Measurements from ENCODE around the gene PDE4D. TPM values are rescaled to one million over a fixed set of nuclear protein-coding genes. Genes with fewer than 3 reads are reported as not detected.

The PDE4D gene
- total RNA-seq, 2 experiments from 2014 or later, result 68.5 to 69.8 TPM

- no peak for DNase-seq
- Mint-ChIP-seq H3K27me3 (peaks cover 2% of the 10 kb centered on the region), H3K9me3 (ENCODE audit: low read depth) (no peaks in the 10 kb centered on the region), H3K36me3 (ENCODE audit: low read depth) (no peaks in the 10 kb centered on the region), H3K4me1 (peaks cover 3% of the 10 kb centered on the region), H3K27ac (no peak overlapping the region), H3K4me3 (no peak overlapping the region)
- ChIA-PET CTCF (interaction anchor here (0.7 to 1.6 kb wide), 3 partner anchors 20 to 378 kb away, joined by 3 to 5 read pairs (median 3); no protein-coding TSS in a partner anchor), POLR2A (no interaction called here)
- intact Hi-C loops (cut with DNase I, micrococcal nuclease), result no loop called here
- ATAC-seq, result no peak
Measured at GRCh38 chr5:59055745-59056448, 837.6 kb downstream of the PDE4D start.

DNA sequence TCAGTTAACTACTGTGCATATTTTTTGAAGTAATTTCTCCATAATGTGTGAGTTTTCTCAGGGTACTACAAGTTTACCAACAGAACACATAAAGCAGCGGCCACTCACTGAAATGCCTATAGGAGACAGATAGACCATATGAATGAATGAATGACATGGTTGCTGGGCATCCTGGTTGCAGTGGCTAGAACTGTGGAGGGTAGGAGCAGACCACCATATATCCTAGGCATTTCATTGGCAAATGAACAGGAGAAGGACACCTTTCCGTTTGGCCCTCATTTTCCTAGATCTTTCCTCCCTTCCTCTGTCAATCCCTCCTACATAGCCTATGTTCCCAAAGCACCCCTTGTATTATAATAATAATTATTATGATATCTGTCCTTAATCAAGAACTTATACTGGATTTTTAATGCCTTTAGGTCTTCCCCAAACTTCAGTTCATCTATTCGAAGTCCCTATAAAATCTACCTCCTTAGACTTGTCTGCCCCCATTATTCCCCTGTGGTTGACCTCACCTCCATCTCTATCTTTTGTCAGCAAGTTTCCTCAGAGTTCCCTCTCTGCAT, 838.5 kb downstream of the PDE4D start:
- ATAC-seq (no peak), DNase-seq (no peak)
- Mint-ChIP-seq H3K9me3 (ENCODE audit: low read depth) (no peaks in the 10 kb centered on the region), H3K36me3 (ENCODE audit: low read depth) (no peaks in the 10 kb centered on the region), H3K4me1 (peaks cover 3% of the 10 kb centered on the region), H3K27ac (no peak overlapping the region), H3K4me3 (no peak overlapping the region), H3K27me3 (peaks cover 1% of the 10 kb centered on the region)
- intact Hi-C loops (cut with DNase I, micrococcal nuclease), result no loop called here
- ChIA-PET CTCF (no interaction called here), POLR2A (no interaction called here)

DNA sequence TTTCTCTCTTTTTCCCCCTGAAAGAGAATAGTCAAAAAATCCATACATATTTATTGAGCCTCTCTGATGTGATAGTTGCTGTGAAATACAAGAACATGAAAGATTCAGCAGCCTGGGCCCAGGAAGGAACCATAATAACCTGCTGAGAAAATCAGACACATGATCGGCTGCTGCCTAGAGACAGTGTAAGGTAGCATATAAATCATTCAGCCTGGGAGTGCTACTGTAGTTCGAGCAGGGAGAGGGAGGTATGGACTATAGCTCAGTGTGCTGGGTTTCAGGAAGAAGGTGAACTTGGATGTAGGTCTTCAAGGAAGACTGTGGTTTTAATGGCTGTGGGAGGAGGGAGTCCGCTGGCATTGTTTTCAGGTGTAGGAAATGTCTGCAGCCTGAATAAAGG, 841.6 kb downstream of the PDE4D start:
- DNase-seq, result no peak
- Mint-ChIP-seq H3K27ac (no peak overlapping the region), H3K4me3 (no peak overlapping the region), H3K36me3 (ENCODE audit: low read depth) (no peaks in the 10 kb centered on the region), H3K27me3 (no peaks in the 10 kb centered on the region), H3K9me3 (ENCODE audit: low read depth) (no peaks in the 10 kb centered on the region), H3K4me1 (no peaks in the 10 kb centered on the region)
- no peak for ATAC-seq
- intact Hi-C loops (cut with DNase I, micrococcal nuclease), result no loop called here
- CTCF ChIA-PET, result interaction anchor here (1.9 kb wide), 1 partner anchor 10 kb away, joined by 7 read pairs; no protein-coding TSS in a partner anchor
- POLR2A ChIA-PET, result no interaction called here

- CTCF ChIA-PET, result no interaction called here
- Mint-ChIP-seq H3K27ac (no peak overlapping the region), H3K36me3 (ENCODE audit: low read depth) (no peaks in the 10 kb centered on the region), H3K27me3 (no peaks in the 10 kb centered on the region), H3K4me3 (no peak overlapping the region), H3K4me1 (peaks cover 3% of the 10 kb centered on the region), H3K9me3 (ENCODE audit: low read depth) (no peaks in the 10 kb centered on the region)
- ATAC-seq (no peak), DNase-seq (no peak)
- POLR2A ChIA-PET, result no interaction called here
- intact Hi-C loops (cut with DNase I, micrococcal nuclease), result no loop called here
Measured at GRCh38 chr5:59049095-59049494, 844.4 kb downstream of the PDE4D start.

- Mint-ChIP-seq H3K9me3 (ENCODE audit: low read depth) (no peaks in the 10 kb centered on the region), H3K4me1 (peaks cover 33% of the 10 kb centered on the region), H3K36me3 (ENCODE audit: low read depth) (peaks cover 15% of the 10 kb centered on the region), H3K27ac (peak overlapping the region; percentile 81), H3K4me3 (peak overlapping the region; percentile 36), H3K27me3 (no peaks in the 10 kb centered on the region)
- POLR2A ChIA-PET, result interaction anchor here (0.8 kb wide), 1 partner anchor 22 kb away, joined by 4 read pairs; no protein-coding TSS in a partner anchor
- ATAC-seq (no peak), DNase-seq (peak; percentile 59)
- intact Hi-C loops (cut with DNase I, micrococcal nuclease), result no loop called here
- CTCF ChIA-PET, result interaction anchor here (0.6 to 2.9 kb wide), 9 partner anchors 8 to 151 kb away, joined by 3 to 16 read pairs (median 5); no protein-coding TSS in a partner anchor
Measured at GRCh38 chr5:59042201-59043055, 851.1 kb downstream of the PDE4D start.

DNA sequence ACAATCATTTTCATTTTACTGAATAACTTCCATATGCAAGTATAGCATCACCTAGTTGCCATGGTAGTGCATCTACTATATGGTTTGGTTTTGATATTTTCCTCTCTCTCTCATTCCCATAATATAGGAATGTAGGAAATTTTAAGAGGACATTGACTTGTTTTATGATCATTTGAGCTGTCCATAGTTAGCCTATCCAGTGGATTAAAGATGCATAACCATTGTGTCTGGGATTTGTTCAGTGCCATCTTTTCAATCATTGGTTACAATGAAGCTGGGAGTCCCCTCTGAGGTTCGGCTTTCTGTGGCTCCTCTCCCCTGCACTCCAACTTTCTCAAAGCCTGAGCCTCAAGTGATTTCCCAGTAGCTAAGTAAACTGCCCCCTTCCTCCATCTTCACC, 852.2 kb downstream of the PDE4D start:
- ChIA-PET POLR2A (no interaction called here), CTCF (interaction anchor here (0.8 to 2.9 kb wide), 10 partner anchors 8 to 133 kb away, joined by 3 to 16 read pairs (median 5); no protein-coding TSS in a partner anchor)
- Mint-ChIP-seq H3K27ac (peak overlapping the region; percentile 13), H3K36me3 (ENCODE audit: low read depth) (peaks cover 25% of the 10 kb centered on the region), H3K4me3 (peak overlapping the region; percentile 86), H3K9me3 (ENCODE audit: low read depth) (no peaks in the 10 kb centered on the region), H3K27me3 (no peaks in the 10 kb centered on the region), H3K4me1 (peaks cover 33% of the 10 kb centered on the region)
- DNase-seq (no peak), ATAC-seq (no peak)
- intact Hi-C loops (cut with DNase I, micrococcal nuclease), result no loop called here

DNA sequence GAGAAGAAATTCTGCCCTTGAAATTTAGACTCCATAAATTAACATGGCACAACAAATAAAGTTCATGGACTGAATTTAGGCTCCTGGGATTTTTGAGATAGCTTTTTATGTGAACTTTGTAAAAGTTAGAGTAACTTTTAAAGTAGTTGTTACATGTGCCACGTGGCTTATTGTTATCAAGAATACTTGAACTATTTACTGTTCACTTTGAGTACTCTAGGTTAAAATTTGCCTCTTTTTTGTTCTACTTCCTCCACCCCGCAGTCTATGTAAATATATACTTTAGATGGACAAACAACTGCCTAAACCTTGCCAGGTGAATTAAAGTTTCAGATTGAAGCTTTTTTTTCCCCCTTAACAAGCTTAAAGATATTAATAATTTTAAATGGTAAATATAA, 852.7 kb downstream of the PDE4D start:
- POLR2A ChIA-PET, result no interaction called here
- Mint-ChIP-seq H3K27me3 (no peaks in the 10 kb centered on the region), H3K36me3 (ENCODE audit: low read depth) (peaks cover 31% of the 10 kb centered on the region), H3K4me1 (peaks cover 35% of the 10 kb centered on the region), H3K4me3 (peak overlapping the region; percentile 86), H3K27ac (peak overlapping the region; percentile 77), H3K9me3 (ENCODE audit: low read depth) (no peaks in the 10 kb centered on the region)
- CTCF ChIA-PET, result interaction anchor here (0.8 to 2.9 kb wide), 8 partner anchors 10 to 133 kb away, joined by 3 to 16 read pairs (median 6); no protein-coding TSS in a partner anchor
- intact Hi-C loops (cut with DNase I, micrococcal nuclease), result no loop called here
- ATAC-seq (no peak), DNase-seq (no peak)

GRCh38 chr5:59040024-59040803, 853.3 kb downstream of the PDE4D start:
- ATAC-seq, result no peak
- intact Hi-C loops (cut with DNase I, micrococcal nuclease), result no loop called here
- Mint-ChIP-seq H3K36me3 (ENCODE audit: low read depth) (peaks cover 37% of the 10 kb centered on the region), H3K27ac (peak overlapping the region; percentile 77), H3K4me1 (peaks cover 35% of the 10 kb centered on the region), H3K27me3 (no peaks in the 10 kb centered on the region), H3K9me3 (ENCODE audit: low read depth) (no peaks in the 10 kb centered on the region), H3K4me3 (peak overlapping the region; percentile 86)
- POLR2A ChIA-PET, result interaction anchor here (1.4 to 1.5 kb wide), 2 partner anchors 88 to 94 kb away, joined by 4 to 10 read pairs; no protein-coding TSS in a partner anchor
- DNase-seq, result no peak
- CTCF ChIA-PET, result interaction anchor here (0.8 to 2.3 kb wide), 8 partner anchors 11 to 154 kb away, joined by 3 to 8 read pairs (median 4); no protein-coding TSS in a partner anchor

GRCh38 chr5:59039296-59040023, 854.1 kb downstream of the PDE4D start:
- Mint-ChIP-seq H3K27me3 (no peaks in the 10 kb centered on the region), H3K4me1 (peaks cover 39% of the 10 kb centered on the region), H3K36me3 (ENCODE audit: low read depth) (peaks cover 44% of the 10 kb centered on the region), H3K27ac (peak overlapping the region; percentile 88), H3K4me3 (peak overlapping the region; percentile 86), H3K9me3 (ENCODE audit: low read depth) (no peaks in the 10 kb centered on the region)
- CTCF ChIA-PET, result interaction anchor here (0.5 to 1.3 kb wide), 6 partner anchors 74 to 155 kb away, joined by 3 to 6 read pairs (median 4); no protein-coding TSS in a partner anchor
- intact Hi-C loops (cut with DNase I, micrococcal nuclease), result loop anchor here (1.0 to 10.0 kb wide), 10 partner anchors 37 to 1867 kb away; partner anchors contain the start of gene GPBP1 (in 1 of the 2)
- POLR2A ChIA-PET, result interaction anchor here (1.3 to 1.5 kb wide), 3 partner anchors 85 to 95 kb away, joined by 4 to 10 read pairs (median 5); no protein-coding TSS in a partner anchor
- peak; percentile 75 for ATAC-seq
- DNase-seq, result peak; percentile 95

GRCh38 chr5:59038798-59039295, 854.7 kb downstream of the PDE4D start:
- intact Hi-C loops (cut with DNase I, micrococcal nuclease), result loop anchor here (1.0 to 10.0 kb wide), 10 partner anchors 37 to 1867 kb away; partner anchors contain the start of gene GPBP1 (in 1 of the 2)

More at GRCh38 chr5:59038798-59039295, 854.7 kb downstream of the PDE4D start:
- peaks cover 47% of the 10 kb centered on the region for H3K36me3 Mint-ChIP-seq (ENCODE audit: low read depth)
- no peak for DNase-seq
- POLR2A ChIA-PET, result interaction anchor here (1.3 to 1.5 kb wide), 3 partner anchors 86 to 96 kb away, joined by 4 to 10 read pairs (median 5); no protein-coding TSS in a partner anchor
- CTCF ChIA-PET, result interaction anchor here (0.5 to 1.3 kb wide), 6 partner anchors 73 to 156 kb away, joined by 3 to 6 read pairs (median 4); no protein-coding TSS in a partner anchor
- H3K9me3 Mint-ChIP-seq (ENCODE audit: low read depth), result no peaks in the 10 kb centered on the region
- no peaks in the 10 kb centered on the region for H3K27me3 Mint-ChIP-seq
- ATAC-seq, result no peak
- H3K27ac Mint-ChIP-seq, result peak overlapping the region; percentile 88
- peaks cover 40% of the 10 kb centered on the region for H3K4me1 Mint-ChIP-seq
- H3K4me3 Mint-ChIP-seq, result peak overlapping the region; percentile 86

Data from activated CD4-positive, alpha-beta T cell treated with anti-CD3 and anti-CD28 coated beads for 36 hours (primary cell).